NCI-H1092 treated with DMSO at 0.1 percent for 48 hours (cell line): Measurements from ENCODE around the gene ZMIZ1.

ENCODE experiments used
- DNase-seq: peaks from one replicate; lab custom pipeline; 2025; lab: John Stamatoyannopoulos, UW

Gene ZMIZ1

DNA sequence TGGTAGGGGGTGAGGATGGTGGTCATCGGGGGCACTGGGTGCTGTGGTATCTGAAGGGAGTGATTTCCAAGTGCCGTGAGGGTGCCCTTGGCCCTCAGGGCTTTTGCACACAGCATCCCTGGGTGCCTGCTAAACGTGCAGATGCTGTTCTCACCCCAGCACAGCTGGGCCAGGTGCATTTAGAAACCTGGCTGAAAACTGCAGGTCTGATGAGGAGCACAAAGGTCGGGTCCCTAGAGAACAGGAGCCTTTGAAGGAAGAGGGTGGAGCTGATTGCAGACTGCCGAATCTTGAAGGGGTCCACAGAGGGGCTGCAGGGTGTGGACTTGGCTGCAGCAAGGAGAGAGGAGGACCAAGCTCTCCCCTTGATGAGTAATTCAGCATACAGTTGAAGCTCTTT lies 32.0 kb downstream of the ZMIZ1 start:
- no peak for DNase-seq

DNA sequence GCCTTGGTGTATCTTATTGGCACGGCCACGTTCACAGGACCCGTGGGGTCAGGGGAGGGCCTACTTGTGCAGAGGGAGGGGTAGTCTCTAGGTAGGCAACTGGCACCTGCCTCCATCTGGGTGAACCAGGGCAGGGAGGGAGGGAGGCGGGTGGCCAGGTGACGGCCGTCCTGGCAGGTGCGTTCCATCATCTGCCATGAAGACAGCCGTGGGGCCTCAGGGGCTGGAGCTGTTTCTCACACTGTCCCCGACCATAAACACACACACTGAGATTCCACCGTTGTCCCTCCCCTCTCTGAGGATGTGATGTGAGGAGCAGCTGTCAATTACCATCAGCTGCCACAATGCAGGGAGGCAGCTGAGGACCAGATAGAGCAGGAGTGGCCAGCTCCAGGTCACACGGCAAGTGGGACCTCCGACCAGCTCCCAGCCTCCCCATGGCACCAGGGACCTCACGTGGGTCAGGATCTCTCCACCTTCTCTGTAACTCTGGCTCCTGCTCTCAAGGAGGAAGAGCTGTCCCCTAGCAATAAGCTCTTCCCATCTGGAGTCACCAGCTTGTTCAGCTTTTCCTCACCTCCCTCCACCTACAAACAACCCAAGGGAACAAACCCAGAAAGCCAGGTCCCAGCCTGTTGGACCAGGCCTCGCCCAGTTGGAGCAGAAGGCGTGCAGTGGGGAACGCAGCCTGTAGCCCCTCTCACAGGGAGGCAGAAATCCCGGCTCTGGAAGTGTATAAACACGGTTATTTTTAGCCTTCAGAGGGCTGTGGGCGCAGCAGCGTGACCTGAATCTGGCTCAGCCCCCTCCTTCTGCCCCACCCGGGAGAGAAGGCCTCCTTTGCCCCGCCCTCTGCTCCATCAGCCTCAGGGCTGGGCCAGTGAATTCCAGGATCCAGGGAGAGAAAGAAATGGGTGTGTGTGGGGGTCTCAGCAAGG lies 33.1 kb downstream of the ZMIZ1 start:
- no peak for DNase-seq

DNA sequence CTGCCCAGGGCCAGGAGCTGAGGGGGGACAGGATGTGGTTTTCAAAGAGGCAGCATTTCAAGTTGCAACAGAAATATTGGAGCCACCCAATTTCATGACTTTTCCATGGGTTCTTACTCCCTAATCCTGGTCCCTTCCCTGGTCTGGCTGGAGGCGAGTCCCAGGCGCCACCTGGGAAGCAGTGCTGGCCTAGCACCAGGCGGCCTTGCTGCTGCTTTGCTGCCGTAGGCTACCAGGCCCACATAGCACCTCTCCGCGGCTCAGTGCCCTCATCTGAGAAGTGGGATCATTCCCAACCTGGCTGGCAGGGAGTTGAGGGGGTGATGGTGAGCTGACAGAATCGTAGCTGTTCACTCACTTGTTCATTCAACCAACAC lies 33.7 kb downstream of the ZMIZ1 start:
- DNase-seq: no peak

DNA sequence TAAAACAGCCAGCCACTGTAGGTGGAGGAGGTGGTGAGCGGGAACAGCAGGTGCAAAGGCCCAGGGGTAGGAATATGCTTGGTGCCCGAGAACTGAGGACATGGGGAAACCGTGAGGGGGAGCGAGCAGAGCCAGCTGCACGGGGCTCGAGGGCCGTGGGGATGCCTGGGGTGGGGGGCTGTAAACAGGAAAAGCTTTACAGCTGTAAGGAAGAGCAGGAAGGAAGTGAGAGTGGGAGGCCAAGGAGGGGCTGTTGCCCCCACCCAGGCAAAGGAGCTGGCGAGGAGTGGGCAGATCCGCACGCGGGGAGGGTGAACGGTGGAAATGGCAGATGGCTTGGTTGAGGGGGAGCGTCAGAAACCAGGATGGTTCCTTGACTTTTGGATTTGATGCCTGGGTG lies 34.4 kb downstream of the ZMIZ1 start:
- no peak for DNase-seq

DNA sequence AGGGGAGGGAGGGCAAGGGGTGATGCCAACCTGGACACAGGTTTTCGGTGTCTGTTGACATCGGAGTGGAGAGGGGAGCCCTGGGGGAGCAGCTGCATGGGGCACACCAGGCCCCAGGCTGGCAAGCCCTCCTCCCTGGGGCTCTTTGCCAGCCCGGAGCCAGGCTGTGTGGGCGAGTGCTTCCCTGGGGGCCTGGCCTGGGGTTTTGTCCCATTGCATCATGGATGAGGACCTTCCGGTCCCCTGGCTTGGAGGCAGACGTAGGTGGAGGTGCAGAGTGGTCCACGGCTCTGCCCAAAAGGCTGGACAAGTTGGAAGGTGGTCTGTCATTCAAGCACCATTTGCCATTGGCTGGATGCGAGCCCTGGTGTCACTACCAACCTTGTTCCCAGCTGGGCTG lies 34.8 kb downstream of the ZMIZ1 start:
- no peak for DNase-seq

DNA sequence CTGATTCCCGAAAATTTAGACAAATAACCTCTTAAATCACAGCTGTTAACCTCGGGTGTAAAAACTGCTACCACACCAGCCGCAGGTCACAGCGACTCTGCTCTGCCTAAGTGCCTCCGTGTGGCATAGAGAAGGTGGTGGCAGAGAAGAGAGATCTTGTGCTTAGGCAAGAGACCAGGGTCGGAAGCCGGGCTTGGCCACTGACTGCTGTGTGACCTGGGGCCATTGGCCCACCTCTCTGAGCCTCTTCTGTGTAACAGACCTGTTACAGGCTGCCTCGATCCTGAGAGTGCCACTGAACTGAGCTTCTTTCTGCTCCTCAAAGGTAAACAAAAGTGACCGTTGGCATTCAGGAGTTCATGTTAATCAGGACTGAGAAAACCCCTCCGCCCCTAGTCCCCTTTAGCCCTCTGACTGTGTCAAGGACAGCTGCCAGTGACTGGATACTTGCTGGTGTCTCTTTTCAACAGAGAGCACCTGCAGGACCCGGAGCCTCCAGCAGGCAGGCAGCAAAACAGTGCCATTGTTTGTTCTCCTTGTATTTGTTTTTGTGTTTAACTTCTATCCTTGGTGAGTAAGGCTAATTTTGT lies 36.5 kb downstream of the ZMIZ1 start:
- DNase-seq: peak; percentile 5

DNA sequence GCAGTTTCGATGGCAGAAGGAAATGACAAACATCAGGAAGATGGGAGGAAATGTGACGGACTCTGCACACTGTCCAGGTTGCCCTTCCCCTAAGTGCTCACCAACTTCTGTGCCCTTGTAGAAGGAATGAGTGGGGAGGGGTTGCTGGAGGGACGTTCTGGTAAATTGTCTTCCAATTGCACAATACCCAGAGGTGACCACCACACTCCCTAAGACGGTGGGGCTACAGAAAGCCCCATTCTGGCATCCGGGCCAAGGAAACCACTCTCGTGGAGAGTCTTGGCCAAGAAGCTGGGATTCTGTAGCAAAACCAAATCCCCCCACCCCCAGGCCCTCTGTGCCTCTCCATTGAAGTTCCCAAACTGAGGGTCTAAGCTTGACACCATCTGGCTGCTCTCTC lies 37.1 kb downstream of the ZMIZ1 start:
- no peak for DNase-seq

DNA sequence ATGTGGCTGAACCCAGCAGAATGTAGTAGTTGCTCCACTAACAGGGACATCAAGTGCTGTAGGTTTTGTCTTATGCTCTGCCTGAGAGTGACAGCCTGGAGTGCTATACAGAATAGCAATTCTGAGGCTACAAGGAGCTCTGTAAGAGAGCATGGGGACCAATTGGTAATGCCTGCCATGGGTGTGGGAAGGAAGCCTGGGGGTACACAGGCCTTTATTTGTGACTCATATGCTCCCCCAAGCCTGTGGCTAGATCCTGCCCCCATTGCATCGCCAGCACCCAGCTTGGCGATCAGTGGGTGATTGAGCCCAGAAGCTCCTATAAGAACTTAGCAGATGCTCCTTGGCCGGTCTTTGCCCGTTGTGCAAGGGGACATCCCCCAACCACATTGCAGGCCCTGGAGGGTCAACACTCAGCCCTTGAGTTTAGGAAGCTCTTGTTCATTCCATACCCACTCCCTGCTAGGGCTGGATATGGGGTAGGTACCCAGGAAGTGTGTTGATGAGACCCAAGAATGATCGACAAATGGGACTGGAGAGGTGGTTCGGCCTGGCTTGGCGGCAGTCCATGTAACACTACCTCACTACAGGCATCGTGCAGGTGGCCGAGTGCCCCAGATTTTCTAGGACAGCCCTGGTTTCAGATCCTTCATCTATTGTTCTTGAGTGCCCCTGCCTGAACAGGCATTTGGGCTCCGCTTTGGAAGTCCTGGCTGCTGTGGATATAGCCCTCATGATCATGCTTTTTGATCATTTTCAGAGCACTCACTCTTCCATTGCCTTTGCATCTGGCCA lies 37.7 kb downstream of the ZMIZ1 start:
- DNase-seq: peak; percentile 9

DNA sequence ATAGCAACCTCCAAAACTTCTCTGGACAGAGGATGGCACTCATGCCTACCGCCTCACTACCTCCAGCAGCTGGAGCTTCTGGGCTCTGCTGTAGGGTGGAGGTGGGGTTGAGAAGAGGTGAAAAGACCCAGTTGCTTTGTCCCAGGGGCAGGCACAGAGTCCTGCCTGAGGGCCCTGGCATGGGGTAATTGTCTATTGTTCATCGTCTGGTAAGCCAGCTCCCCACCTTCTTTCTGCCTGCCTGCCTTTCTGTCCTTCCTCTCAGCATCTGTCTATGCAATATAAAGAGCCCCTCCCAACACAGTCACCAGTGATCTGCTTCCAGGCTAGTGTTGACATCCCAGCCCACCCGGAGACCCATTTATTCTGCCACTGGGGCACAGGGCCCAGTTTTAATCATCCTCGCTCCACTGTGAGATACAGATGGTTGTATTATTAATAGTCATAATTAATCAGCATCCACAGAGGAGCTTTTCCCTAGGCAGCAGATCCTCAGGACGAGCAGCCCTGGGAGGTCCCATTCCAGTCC lies 39.0 kb downstream of the ZMIZ1 start:
- DNase-seq: no peak

DNA sequence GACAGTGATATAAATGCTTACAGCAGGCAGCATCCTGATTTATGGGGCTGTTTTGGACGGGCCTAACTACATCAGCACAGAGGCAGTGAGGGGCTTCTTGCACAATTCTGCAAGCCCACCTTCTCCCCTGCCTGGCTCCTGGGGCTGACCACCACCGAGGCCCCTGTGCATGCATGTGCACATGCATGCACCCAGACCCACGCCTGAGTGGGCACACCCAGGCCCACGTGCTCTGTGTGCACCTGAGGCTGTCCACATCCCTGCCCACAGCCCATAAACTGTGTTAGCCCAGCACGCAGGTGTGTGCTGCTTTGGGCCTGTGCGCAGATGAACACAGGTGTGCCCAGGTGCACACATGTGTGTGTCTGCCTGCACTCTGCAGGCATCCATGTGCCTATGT lies 40.0 kb downstream of the ZMIZ1 start:
- no peak for DNase-seq

DNA sequence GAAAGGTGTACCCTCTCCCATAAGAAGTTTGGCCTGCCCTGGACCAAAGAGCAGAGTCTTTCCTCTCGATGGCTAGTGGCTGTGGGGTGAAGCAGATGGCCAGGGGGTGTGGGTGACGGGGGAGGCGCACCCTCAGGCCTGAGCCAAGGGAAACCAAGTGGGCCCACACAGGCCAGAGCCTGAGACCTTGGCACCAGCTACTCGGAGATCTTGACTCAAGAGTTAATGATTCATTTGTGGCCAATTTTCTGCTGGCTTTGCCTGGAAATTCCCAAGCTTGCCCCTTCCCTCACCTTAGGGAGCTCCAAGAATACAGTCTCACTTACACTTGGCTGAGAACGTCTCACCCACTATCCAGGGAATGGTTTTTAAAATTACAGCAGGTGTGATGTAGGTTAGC lies 42.7 kb downstream of the ZMIZ1 start:
- DNase-seq: no peak

DNA sequence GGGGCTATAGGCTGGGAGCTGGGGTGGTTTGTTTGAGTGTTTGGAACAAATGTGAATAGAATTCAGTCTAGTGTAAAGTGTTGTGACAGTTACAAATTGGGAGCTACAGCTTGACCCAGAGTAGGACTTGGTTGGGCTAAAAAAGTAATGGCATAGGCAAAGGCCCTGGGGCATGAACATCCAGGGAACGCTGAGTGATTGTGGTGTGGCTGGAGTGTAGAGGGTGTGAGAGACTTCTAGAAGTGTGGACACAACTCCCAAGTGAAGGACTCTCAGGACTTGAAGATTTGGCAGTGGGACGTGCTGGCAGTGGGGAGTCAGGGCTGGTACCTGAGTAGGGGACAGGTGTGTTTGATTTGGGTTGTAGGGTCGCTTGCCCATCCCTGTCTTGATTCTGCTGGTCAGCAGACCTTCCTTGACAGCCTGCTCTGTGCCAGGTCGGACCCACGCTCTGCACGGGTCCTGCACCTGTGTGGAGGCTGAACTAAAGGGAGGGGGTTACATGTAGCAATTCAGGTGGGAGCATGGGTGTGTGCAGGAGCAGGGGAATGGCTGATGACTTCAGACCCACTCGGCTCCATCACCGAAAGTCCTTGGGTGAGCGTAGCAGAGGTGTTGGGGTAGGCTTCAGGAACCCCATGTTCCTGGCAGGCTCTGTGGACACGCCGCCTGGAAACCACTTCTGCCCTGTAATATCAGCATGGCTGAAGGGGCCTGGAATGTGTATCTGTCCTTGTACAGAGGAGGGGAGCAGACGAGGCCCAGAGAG lies 43.3 kb downstream of the ZMIZ1 start:
- no peak for DNase-seq

DNA sequence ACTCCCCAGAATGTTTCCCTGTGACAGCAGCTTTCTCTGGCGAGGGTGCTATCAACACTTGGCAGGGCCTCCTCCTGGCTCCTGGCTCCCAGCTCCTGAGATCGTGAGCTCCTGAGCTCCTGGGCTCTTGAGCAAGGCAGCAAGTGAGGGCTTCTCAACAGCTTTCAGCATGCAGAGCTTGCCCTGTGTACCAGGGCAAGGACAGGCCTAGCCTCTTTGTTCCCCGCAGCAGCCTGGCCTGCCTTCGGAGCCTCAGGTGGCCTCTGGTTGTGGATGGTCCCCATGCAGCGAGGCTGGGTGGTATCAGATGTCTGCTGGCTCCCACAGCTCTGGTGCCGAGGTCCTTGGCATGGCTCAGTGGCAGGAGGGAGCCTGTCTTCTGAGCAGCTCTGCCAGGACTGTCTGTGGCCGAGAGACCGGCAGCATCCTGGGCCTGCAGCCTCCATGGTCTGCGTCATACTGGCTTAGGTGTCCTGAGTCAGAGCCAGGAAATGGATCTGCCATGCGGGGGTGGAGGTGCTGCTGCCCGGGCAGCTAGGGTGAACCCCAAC lies 44.2 kb downstream of the ZMIZ1 start:
- peak; percentile 35 for DNase-seq

DNA sequence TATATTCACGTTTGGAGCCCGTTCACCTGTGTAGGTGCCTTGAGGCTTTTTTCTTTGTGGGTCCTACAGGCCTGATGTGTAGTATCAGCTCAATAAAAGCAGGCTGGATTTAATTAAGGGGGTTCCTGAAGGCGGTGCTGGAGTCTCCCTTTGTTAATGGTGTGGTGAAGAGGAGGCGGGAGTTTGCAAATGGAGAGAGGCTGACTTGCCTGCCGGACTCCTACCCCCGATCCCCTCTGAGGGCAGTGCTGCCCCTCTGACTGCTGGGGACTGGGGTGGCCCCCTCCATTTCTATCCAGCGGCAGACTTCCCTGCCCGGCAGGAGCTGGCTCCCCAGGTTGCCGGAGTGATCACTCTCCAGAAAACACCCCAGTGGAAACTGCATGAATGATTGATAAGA lies 45.1 kb downstream of the ZMIZ1 start:
- no peak for DNase-seq

DNA sequence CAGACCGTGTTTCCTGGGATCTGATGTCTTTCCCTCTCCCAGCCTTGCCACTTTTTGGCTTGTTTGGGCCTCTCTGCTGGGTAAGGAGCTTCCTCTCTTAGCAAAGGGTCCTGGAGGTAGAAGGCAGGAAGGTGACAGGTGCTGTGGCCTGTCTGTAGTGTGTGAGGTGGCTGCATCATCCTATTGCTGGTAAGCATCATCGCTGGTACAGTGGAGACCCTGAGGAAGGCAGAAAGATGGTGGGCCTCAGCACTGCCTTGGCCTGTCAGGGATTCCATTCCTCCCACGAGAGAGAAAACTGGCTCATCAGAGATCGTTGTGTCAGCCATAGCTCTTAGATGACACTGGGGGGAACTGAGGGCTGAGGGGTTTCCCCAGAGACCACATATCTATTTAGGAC lies 46.5 kb downstream of the ZMIZ1 start:
- DNase-seq: no peak

DNA sequence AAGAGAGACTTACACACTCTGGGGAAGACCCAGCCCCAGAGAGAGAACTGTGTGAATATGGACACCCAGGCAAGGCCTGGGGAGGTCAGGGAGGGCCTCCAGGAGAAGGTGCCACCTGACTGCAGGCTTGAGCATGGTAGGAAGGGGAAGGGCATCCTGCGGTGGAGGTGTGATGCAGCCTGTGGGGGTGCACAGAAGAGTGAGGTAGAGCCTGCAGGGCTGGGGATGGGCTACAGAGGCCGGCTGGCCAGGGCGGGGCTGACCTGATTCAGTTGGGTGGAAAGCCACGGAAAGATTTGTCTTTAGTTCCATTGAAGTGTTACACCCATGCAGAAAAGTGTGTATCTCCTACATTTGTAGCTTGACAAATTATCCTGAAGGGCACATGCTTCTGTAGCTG lies 47.6 kb downstream of the ZMIZ1 start:
- DNase-seq: no peak

DNA sequence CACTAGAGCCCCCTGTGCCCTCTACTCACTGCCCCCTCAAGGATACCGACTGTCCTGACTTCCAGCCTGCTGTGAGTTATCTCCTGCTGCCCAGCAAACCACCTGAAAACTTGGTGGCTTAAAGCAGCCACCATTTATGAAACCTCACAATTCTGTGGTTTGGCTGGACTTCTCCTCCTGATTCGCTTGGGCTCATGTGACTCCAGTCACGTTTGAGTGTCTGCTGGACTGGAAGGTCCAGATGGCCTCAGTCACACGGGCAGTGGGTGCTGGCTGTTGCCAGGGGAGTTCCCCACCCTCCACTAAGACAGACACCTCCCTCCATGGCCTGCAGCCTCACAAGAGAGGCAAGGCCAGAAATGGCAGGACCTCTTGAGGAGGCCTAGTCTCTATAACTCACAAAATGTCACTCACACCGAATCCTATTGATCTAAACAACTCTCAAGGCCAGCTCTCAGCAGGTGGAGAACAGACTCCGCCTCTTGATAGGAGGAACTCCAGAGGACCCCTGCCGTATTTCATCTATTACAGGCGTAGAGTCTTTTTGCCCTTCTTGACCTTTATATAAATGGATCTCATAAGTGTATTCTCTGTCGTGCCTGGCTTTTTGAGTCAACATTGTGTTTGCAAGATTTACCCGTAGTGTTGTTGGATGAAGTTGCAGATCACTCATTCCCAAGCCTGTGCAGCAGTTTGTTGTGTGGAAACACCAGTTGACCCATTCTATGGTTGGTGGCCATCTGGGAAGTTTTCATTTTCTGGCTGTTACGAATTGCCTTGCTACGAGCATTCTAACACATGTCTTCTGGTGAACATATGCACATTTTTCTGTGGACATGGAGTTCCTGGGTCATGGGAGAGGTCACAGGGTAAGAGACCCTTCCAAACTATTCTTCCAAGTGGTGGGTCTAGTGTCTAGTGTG lies 48.3 kb downstream of the ZMIZ1 start:
- DNase-seq: no peak

DNA sequence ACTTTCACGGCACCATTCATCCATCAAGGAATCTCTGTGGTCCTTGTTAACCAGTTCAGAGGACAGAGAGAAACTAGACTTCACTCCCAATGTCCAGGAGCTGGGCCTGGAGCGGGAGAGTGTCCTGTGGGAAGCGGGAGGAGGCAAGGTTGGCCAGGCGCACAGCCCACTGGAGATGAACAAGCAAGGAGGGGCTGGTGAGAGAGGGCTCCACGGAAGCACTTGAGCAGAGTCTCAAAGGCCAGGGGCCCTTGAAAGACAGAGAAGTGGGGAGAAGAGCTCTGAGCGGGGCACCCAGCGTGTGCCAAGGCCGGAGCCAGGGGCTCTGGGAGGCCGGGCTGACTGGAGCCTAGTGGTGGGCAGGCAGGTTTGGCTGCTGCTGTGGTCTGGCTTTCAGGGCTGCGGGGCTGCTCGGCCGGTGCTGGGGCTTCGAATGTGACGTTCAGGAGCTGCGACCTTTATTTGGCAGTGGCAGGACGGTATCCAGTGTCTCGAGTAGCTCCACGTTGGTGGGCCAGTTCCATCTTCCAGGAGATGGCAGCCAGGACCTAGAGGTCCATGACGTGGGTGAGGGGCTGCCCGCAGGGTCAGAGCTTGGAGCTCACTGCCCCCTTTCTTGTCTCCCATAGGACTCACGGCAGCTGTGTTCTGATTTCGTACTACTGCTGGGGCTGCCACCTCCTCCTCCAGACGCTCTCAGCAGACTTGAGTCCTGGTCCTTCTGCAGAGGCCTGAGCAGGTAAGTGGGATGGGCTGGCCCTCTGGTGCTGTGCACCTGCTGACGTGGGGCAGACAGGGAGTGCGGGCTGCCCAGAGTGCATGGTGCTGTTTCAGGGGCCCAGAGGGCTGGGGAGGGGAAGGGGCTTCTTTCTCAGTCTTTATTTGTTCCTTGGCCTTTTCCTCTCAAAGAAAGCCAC lies 49.8 kb downstream of the ZMIZ1 start:
- no peak for DNase-seq

DNA sequence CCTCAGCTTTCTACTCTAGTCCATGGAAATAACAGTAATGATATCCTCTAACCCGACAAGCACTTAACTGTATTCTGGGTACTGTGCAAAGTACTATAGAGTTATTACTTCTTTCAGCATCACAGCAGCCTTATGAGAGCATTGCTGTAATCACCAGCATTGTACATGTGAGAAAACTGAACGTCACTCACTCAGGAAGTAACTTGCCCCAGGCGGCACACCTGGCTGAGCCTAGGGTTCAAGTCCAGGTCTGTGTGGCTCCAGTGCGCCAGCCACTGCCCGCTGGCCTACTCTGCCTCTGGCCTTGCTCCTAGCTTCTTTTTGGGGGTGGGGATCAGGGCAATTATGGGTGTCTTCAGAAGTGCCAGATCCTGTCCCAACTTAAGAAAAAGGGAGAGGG lies 50.5 kb downstream of the ZMIZ1 start:
- no peak for DNase-seq
